B cell (primary cell): ENCODE measurements around the gene FKBP7. TPM values are rescaled to one million over a fixed set of nuclear protein-coding genes. Genes with fewer than 3 reads are reported as not detected.

Experiments
- ATAC-seq: fragments of 200-7000 bp; cut with Tn5 transposase; one replicate; pipeline ENCODE4 v1.10.0; 2021; ENCODE audit warnings: low read depth, mild to moderate bottlenecking, moderate number of reproducible peaks, moderate library complexity
- CTCF ChIA-PET: fragments of 350-600 bp; sonication (Branson Sonifier 250); formaldehyde crosslinking; loops from one replicate; lab custom pipeline; 2021; ENCODE audit warnings: antibody characterized with exemption, inconsistent platforms; lab: Charles Lee
- POLR2A ChIA-PET: fragments of 350-600 bp; sonication (Branson Sonifier 250); formaldehyde crosslinking; loops from one replicate; lab custom pipeline; 2021; ENCODE audit warnings: antibody characterized with exemption; lab: Charles Lee
- DNase-seq: peaks from one replicate; pipeline ENCODE4 v3.0.0; 2013
- H2AFZ ChIP-seq: 2 replicates; pipeline ENCODE4 v1.6.1; 2012; ENCODE audit warnings: mild to moderate bottlenecking, low read depth, low read length; ENCODE audit not compliant: insufficient read depth, poor library complexity, severe bottlenecking
- H3K27ac ChIP-seq, 2 donors: 1 replicate in 1 of 2; 2 replicates in 1 of 2; pipeline ENCODE4 v1.5.1; 2012 to 2013; ENCODE audit warnings: low read length in 2 of 2, mild to moderate bottlenecking in 2 of 2, moderate library complexity in 1 of 2
- H3K27me3 ChIP-seq, 4 experiments: fragments of 200-600 bp in 1 of 4; sonication (generic) in 1 of 4; replicated peaks in 1 of 4; 1 replicate in 2 of 4; 2 replicates in 2 of 4; pipeline versions ENCODE4 v1.6.1 to v1.7.0; 2013 to 2016; ENCODE audit warnings: low read length in 3 of 4, mild to moderate bottlenecking in 2 of 4, mixed read lengths in 1 of 4, moderate library complexity in 1 of 4; ENCODE audit not compliant: insufficient read depth in 4 of 4, control insufficient read depth in 3 of 4; ENCODE audit errors: control extremely low read depth in 1 of 4
- H3K36me3 ChIP-seq, 2 experiments: replicated peaks in 1 of 2; 1 replicate in 1 of 2; 2 replicates in 1 of 2; pipeline versions ENCODE4 v1.6.1 to v1.7.1; 2013; ENCODE audit warnings: low read length in 1 of 2; ENCODE audit not compliant: insufficient read depth in 2 of 2, control insufficient read depth in 1 of 2; ENCODE audit errors: control extremely low read depth in 1 of 2, extremely low read depth in 1 of 2
- H3K4me1 ChIP-seq, 2 donors: fragments of 200-600 bp in 1 of 2; sonication (generic) in 1 of 2; 1 replicate in 1 of 2; 2 replicates in 1 of 2; pipeline versions ENCODE4 v1.5.1 to v1.6.1; 2013 to 2017; ENCODE audit warnings: low read length in 2 of 2; ENCODE audit not compliant: control insufficient read depth in 2 of 2, insufficient read depth in 2 of 2
- H3K4me2 ChIP-seq: replicated peaks from 2 replicates; pipeline ENCODE3; 2012; ENCODE audit warnings: mild to moderate bottlenecking, low read depth, low read length; ENCODE audit not compliant: poor library complexity, severe bottlenecking
- H3K4me3 ChIP-seq, 5 experiments: fragments of 200-600 bp in 1 of 5; sonication (generic) in 1 of 5; 1 replicate in 3 of 5; 2 replicates in 2 of 5; pipeline versions ENCODE4 v1.5.1 to v1.7.0; 2011 to 2016; ENCODE audit warnings: low read length in 4 of 5, mild to moderate bottlenecking in 4 of 5, low read depth in 2 of 5, control low read depth in 1 of 5, moderate library complexity in 1 of 5; ENCODE audit not compliant: insufficient read depth in 1 of 5; ENCODE audit errors: control extremely low read depth in 1 of 5, extremely low read depth in 1 of 5
- H3K79me2 ChIP-seq: fragments of 200-600 bp; sonication (generic); one replicate; pipeline ENCODE4 v1.6.0; 2016; ENCODE audit warnings: low read length; ENCODE audit not compliant: control insufficient read depth, insufficient read depth
- H3K9ac ChIP-seq: fragments of 200-600 bp; sonication (generic); 2 replicates; pipeline ENCODE4 v1.6.1; 2017; ENCODE audit warnings: mild to moderate bottlenecking, low read length, moderate library complexity
- H3K9me3 ChIP-seq, 3 donors: one replicate each; pipeline versions ENCODE4 v1.6.1 to v1.7.1; 2013; ENCODE audit warnings: low read length in 2 of 3; ENCODE audit not compliant: control insufficient read depth in 2 of 3, insufficient read depth in 1 of 3; ENCODE audit errors: control extremely low read depth in 1 of 3
- H4K20me1 ChIP-seq: 2 replicates; pipeline ENCODE4 v1.6.0; 2012; ENCODE audit warnings: mild to moderate bottlenecking, low read length; ENCODE audit not compliant: insufficient read depth, control insufficient read depth, poor library complexity, severe bottlenecking
- H3K27ac Mint-ChIP-seq: one replicate; pipeline ENCODE4 v1.8.0; 2021; ENCODE audit warnings: mixed read lengths
- H3K27me3 Mint-ChIP-seq: one replicate; pipeline ENCODE4 v1.8.0; 2021; ENCODE audit warnings: mixed read lengths
- H3K4me1 Mint-ChIP-seq: one replicate; pipeline ENCODE4 v1.8.0; 2021; ENCODE audit warnings: mixed read lengths
- H3K4me3 Mint-ChIP-seq: one replicate; pipeline ENCODE4 v1.8.0; 2021; ENCODE audit warnings: mixed read lengths
- H3K9me3 Mint-ChIP-seq: one replicate; pipeline ENCODE4 v1.8.0; 2022; ENCODE audit warnings: mixed read lengths; ENCODE audit not compliant: insufficient read depth
- CTCF ChIP-seq: fragments of 200-600 bp; IDR thresholded peaks from one replicate; pipeline ENCODE4 v1.8.0; 2022; ENCODE audit warnings: antibody characterized with exemption, mild to moderate bottlenecking
- EZH2 ChIP-seq: IDR thresholded peaks from 2 replicates; pipeline ENCODE4 v1.6.1; 2012; ENCODE audit warnings: borderline replicate concordance, low read depth, mild to moderate bottlenecking, moderate library complexity, low read length; ENCODE audit not compliant: insufficient read depth, poor library complexity, severe bottlenecking
- WGBS: methylation state at CpG from one replicate; pipeline ENCODE4 v1.1.5; 2013; ENCODE audit warnings: missing lambda C conversion rate; ENCODE audit not compliant: insufficient coverage; 5-methylcytosine and 5-hydroxymethylcytosine counted together
- intact Hi-C: fragments of 100-400 bp; cut with micrococcal nuclease; formaldehyde crosslinking; loops from one replicate; pipeline ENCODE4 v1.10.0; 2022
- polyA plus RNA-seq: library from polyadenylated mRNA; depleted of rRNA; stranded (reverse); fragments of >200 nt; gene quantifications from 2 replicates; pipeline ENCODE4 v1.2.3, GENCODE V29; 2012
- total RNA-seq, 2 donors: library from RNA; stranded (reverse); fragments of 120-200 nt in 1 of 2; gene quantifications; 1 replicate in 1 of 2; 2 replicates in 1 of 2; pipeline versions ENCODE4 v1.2.3 to v1.2.4, GENCODE V29; 2013 to 2022

FKBP7 gene
- total and polyA plus RNA-seq, 2 donors (not counting 1 experiment from before 2014, with no cell fraction given), result 0.39 to 0.97 TPM

- Histone ChIP-seq H3K27me3 (no peaks in the 10 kb centered on the region), H3K4me1 (no peaks in the 10 kb centered on the region), H3K4me3 (no peak overlapping the region), H3K9ac (no peak overlapping the region), H3K27ac (no peak overlapping the region), H3K4me2 (no peak overlapping the region), H3K36me3 (peaks cover 8 to 59% of the 10 kb centered on the region in 2 experiments), H3K79me2 (no peaks in the 10 kb centered on the region), H2AFZ (no peak overlapping the region), H4K20me1 (no peaks in the 10 kb centered on the region), H3K9me3 (no peaks in the 10 kb centered on the region)
- ATAC-seq (no peak), DNase-seq (no peak)
- Mint-ChIP-seq H3K9me3 (no peaks in the 10 kb centered on the region), H3K4me3 (no peak overlapping the region), H3K27ac (no peak overlapping the region), H3K4me1 (peaks cover 4% of the 10 kb centered on the region), H3K27me3 (no peaks in the 10 kb centered on the region)
- intact Hi-C loops, result no loop called here
- ChIA-PET POLR2A (no interaction called here), CTCF (no interaction called here)
- no CpG with 5 or more reads among the region's 4 CpGs for WGBS
- TF ChIP-seq CTCF (no peak), EZH2 (no peak)
Observed at GRCh38 chr2:178502751-178503150, 24.4 kb upstream of the FKBP7 start.

- DNase-seq (no peak), ATAC-seq (no peak)
- WGBS, result 100% methylated on average over 3 of the region's 3 CpGs
- H3K4me3 Mint-ChIP-seq, result no peak overlapping the region
- H4K20me1 ChIP-seq, result no peaks in the 10 kb centered on the region
- no peaks in the 10 kb centered on the region for H3K27me3 Mint-ChIP-seq
- ChIA-PET POLR2A (no interaction called here), CTCF (interaction anchor here (0.5 to 1.4 kb wide), 2 partner anchors 23 to 85 kb away, joined by 3 read pairs; no protein-coding TSS in a partner anchor)
- no peak overlapping the region for H3K4me2 ChIP-seq
- H3K79me2 ChIP-seq, result no peaks in the 10 kb centered on the region
- intact Hi-C loops, result no loop called here
- peaks cover 16 to 73% of the 10 kb centered on the region in 2 experiments for H3K36me3 ChIP-seq
- H3K9ac ChIP-seq, result no peak overlapping the region
- peaks cover 4% of the 10 kb centered on the region for H3K4me1 Mint-ChIP-seq
- no peak overlapping the region for H3K27ac Mint-ChIP-seq
- H3K27ac ChIP-seq, result no peak overlapping the region
- no peak overlapping the region for H2AFZ ChIP-seq
- H3K27me3 ChIP-seq, result no peaks in the 10 kb centered on the region
- no peaks in the 10 kb centered on the region for H3K9me3 ChIP-seq
- TF ChIP-seq EZH2, result no peak
- TF ChIP-seq CTCF, result no peak
- no peaks in the 10 kb centered on the region for H3K4me1 ChIP-seq
- H3K4me3 ChIP-seq, result no peak overlapping the region
- no peaks in the 10 kb centered on the region for H3K9me3 Mint-ChIP-seq
Observed at GRCh38 chr2:178499640-178500039, 21.2 kb upstream of the FKBP7 start.
